ENCODE measurements around the gene RPL29. TPM values are rescaled to one million over a fixed set of nuclear protein-coding genes. Genes with fewer than 3 reads are reported as not detected.
"Not testable (repeated sequence)": the region's sequence is repeated elsewhere in the genome, so short reads cannot be mapped to it uniquely, and the experiment has no call there.

The RPL29 gene
- total RNA-seq, 2 experiments from 2014 or later = 1,502 to 1,507 TPM

DNA sequence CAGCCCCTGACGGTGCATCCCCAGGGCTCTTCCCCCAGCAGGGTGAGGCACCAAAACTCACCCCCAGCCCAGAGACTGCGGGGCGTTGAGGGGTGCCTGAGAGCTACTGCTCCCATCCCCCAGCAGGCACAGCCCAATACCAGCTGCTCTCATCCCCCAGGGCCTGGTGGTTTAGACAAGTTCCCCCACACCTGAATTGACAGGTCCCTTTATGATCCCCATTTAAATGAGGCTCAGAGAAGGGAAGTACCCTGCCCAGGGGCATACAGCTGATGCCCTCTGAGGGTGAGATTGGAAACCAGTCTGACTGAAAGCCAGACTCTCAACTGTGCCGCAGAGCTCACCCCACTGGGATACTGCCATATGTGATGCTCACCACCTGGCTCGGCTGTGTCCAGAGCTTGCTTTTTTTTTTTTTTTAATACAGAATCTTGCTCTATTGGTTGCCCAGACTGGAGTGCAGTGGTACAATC, 40.6 kb upstream of the RPL29 start:
- no peaks in the 10 kb centered on the region for H3K4me1 Mint-ChIP-seq (ENCODE audit: low read depth)
- H3K27ac Mint-ChIP-seq = no peak overlapping the region
- DNase-seq = no peak
- no peaks in the 10 kb centered on the region for H3K9me3 Mint-ChIP-seq
- intact Hi-C loops (cut with micrococcal nuclease) = no loop called here
- ChIA-PET POLR2A (interaction anchor here (1.1 kb wide), 1 partner anchor 20 kb away, joined by 3 read pairs; the partner anchor contains the start of gene DUSP7), CTCF (interaction anchor here (0.6 to 1.6 kb wide), 2 partner anchors 16 to 35 kb away, joined by 3 to 6 read pairs; no protein-coding TSS in a partner anchor)
- H3K27me3 Mint-ChIP-seq = no peaks in the 10 kb centered on the region
- no peaks in the 10 kb centered on the region for H3K36me3 Mint-ChIP-seq
- H3K4me3 Mint-ChIP-seq = no peak overlapping the region

DNA sequence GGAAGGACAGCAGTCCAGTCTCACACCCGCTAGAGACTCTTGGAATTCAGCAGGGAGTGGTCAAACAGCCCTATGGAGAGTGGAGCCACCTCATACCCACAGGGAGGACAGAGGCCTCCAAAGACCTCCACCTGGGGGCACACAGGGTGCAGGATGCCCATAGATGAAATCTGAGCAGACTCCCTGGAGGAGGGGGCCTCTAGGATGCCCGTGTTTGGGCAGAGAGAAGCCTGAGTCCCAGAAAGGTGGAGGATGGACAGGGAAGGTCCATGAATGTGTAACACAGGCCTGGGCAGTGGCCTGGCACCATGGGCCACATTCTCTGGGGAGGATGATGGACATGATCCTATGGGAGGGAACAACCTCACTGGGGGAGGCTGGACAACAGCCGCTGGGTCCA, 39.0 kb upstream of the RPL29 start:
- H3K9me3 Mint-ChIP-seq = no peaks in the 10 kb centered on the region
- no peaks in the 10 kb centered on the region for H3K27me3 Mint-ChIP-seq
- H3K4me1 Mint-ChIP-seq (ENCODE audit: low read depth) = no peaks in the 10 kb centered on the region
- H3K27ac Mint-ChIP-seq = no peak overlapping the region
- POLR2A ChIA-PET = no interaction called here
- intact Hi-C loops (cut with micrococcal nuclease) = no loop called here
- CTCF ChIA-PET = no interaction called here
- no peak overlapping the region for H3K4me3 Mint-ChIP-seq
- H3K36me3 Mint-ChIP-seq = no peaks in the 10 kb centered on the region
- DNase-seq = no peak

DNA sequence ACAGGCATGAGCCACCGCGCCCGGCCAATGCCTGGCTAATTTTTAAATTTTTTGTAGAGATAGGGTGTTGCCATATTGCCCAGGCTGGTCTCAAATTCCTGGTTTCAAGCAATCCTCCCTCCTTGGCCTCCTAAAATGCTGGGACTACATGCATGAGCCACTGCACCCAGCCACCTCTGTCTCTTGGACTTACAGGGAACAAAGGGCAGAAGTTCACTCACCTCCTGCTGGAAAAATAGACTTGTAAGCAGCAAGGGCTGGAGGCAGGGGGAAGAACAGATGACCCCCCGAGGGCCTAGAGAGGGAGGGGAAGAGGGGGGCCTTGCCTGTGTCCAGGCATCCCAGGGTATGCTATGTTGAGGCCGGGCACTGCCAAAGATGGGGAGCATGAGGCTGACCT, 38.5 kb upstream of the RPL29 start:
- Mint-ChIP-seq H3K4me3 (no peak overlapping the region), H3K9me3 (no peaks in the 10 kb centered on the region), H3K36me3 (no peaks in the 10 kb centered on the region), H3K4me1 (ENCODE audit: low read depth) (no peaks in the 10 kb centered on the region), H3K27me3 (no peaks in the 10 kb centered on the region), H3K27ac (no peak overlapping the region)
- intact Hi-C loops (cut with micrococcal nuclease) = no loop called here
- CTCF ChIA-PET = no interaction called here
- no peak for DNase-seq
- POLR2A ChIA-PET = no interaction called here

DNA sequence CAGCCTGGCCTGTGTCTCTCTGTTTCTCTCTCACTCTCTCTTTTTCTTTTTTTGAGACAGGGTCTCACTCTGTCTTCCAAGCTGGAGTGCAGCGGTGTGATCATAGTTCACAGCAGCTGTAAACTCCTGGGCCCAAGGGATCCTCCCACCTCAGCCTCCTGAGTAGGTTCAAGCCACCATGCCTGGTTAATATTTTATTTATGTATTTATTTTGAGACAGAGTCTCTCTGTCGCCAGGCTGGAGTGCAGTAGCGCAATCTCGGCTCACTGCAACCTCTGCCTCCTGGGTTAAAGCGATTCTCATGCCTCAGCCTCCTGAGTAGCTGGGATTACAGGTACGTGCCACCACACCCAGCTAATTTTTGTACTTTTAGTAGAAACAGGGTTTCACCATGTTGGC, 38.1 kb upstream of the RPL29 start:
- CTCF ChIA-PET = interaction anchor here (1.2 kb wide), 1 partner anchor 20 kb away, joined by 3 read pairs; no protein-coding TSS in a partner anchor
- not testable (repeated sequence) for H3K27ac Mint-ChIP-seq

DNA sequence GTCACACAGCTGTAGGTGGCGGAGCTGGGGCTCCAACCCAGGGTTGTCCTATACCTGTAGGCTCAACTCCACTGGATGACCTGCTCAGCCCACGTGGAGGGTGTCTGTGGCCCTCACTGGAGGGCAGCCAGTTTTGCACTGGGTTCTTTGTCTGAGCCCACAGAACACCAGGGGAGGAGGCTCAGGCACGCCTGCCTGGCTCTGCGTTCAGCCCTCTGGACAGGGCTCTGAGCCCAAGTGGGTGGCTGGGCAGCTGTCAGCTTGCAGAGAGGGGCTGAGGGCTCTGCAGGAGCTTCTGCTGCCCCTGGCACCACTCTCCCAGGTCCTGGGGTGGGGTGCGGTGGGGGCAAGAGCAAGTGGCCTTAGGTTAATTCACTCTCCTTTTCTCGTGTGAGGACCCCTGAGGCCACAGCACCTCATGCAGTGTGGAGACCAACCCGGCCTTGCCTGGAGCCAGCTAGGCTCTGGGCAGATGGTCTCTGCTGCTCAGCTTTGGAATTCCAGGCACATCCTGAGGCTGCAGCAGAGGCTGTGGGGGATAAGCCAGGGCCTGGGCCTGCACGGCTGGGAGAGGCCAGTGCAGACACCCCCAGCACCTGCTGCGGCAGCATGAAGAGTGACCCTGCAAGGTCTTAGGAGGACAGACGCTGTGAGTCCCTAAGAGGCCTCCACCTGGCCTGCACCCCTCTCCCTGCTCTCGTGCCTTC, 37.2 kb upstream of the RPL29 start:
- Mint-ChIP-seq H3K4me1 (ENCODE audit: low read depth) (no peaks in the 10 kb centered on the region), H3K9me3 (no peaks in the 10 kb centered on the region), H3K4me3 (no peak overlapping the region), H3K36me3 (no peaks in the 10 kb centered on the region), H3K27ac (no peak overlapping the region), H3K27me3 (no peaks in the 10 kb centered on the region)
- intact Hi-C loops (cut with micrococcal nuclease) = no loop called here
- DNase-seq = no peak
- CTCF ChIA-PET = interaction anchor here (1.2 kb wide), 1 partner anchor 21 kb away, joined by 3 read pairs; no protein-coding TSS in a partner anchor
- POLR2A ChIA-PET = no interaction called here

More for the DNA sequence above, 38.1 kb upstream of the RPL29 start:
- H3K36me3 Mint-ChIP-seq; H3K4me3 Mint-ChIP-seq; intact Hi-C loops (cut with micrococcal nuclease); H3K9me3 Mint-ChIP-seq; POLR2A ChIA-PET; DNase-seq; H3K27me3 Mint-ChIP-seq; H3K4me1 Mint-ChIP-seq (ENCODE audit: low read depth): not testable (repeated sequence)

DNA sequence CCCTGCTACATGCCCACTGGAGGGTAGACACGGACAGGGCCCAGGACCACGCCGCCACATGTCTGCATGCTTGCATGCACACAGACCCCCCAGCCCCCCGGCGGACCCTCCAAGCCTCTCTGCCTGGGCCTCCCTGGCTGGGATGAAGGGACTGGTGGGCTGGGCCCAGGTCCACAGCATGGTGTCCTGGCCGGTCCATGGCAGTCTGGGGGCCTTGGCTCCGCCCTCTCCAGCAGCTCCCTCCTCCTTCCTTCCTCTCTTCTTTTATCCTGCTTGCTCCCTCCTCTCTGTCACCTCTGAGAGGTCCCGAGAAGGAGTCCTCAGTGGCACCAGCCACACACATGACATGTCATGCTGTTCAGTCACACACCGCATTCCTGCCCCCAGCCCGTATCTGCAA, 36.2 kb upstream of the RPL29 start:
- intact Hi-C loops (cut with micrococcal nuclease) = no loop called here
- Mint-ChIP-seq H3K27ac (no peak overlapping the region), H3K4me1 (ENCODE audit: low read depth) (no peaks in the 10 kb centered on the region), H3K9me3 (no peaks in the 10 kb centered on the region), H3K36me3 (no peaks in the 10 kb centered on the region), H3K27me3 (no peaks in the 10 kb centered on the region), H3K4me3 (no peak overlapping the region)
- ChIA-PET POLR2A (no interaction called here), CTCF (no interaction called here)
- DNase-seq = no peak

DNA sequence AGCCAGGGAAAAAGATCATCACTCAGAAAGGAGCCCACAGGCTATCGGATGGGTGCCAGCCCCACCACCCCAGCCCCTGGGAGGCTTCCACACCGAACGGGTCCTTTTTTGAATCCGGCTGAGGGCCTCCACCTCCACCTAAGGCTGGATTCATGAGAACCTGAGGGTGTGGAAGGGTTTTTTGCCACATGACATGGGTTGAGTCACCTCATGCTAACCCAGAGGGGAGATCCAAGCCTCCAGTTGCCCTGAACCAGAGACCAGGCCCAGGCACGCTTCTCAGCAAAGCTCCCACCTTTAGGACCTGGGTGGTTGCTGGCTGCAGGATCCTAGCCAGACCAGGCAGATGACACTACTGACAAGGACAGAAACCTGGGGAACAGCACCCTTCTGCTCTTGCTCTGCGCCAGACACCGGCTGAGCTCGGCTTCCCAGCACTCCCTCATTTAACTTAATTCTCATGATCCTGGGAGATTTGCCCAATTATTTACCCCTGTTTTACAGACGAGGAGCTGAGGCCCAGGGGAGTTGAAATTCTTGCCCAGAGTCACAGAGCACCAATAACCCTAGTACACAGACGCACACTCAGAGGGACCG, 35.1 kb upstream of the RPL29 start:
- Mint-ChIP-seq H3K36me3 (no peaks in the 10 kb centered on the region), H3K4me3 (no peak overlapping the region), H3K9me3 (no peaks in the 10 kb centered on the region), H3K27ac (no peak overlapping the region), H3K4me1 (ENCODE audit: low read depth) (no peaks in the 10 kb centered on the region), H3K27me3 (no peaks in the 10 kb centered on the region)
- intact Hi-C loops (cut with micrococcal nuclease) = no loop called here
- DNase-seq = no peak
- CTCF ChIA-PET = no interaction called here
- POLR2A ChIA-PET = no interaction called here

DNA sequence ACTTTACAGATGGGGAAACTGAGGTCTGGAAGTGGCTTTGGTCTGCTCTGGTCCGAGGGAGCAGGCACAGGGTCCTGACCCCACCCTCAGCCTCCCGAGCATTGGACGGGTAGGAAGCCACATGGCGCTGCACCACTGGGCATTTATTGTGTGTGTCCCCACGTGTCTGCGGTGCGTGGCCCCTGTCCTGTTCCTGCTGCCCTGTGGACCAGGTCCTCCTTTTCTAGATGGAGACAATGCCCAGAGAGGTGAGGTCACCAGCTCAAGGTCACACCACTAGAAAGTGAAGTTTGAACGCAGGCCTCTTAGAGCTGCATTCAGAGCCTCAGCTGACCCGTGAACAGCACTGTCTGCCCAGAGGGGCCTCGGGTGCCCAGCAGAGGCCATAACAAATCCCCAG, 33.8 kb upstream of the RPL29 start:
- Mint-ChIP-seq H3K9me3 (no peaks in the 10 kb centered on the region), H3K27me3 (no peaks in the 10 kb centered on the region), H3K4me1 (ENCODE audit: low read depth) (no peaks in the 10 kb centered on the region), H3K36me3 (no peaks in the 10 kb centered on the region), H3K27ac (no peak overlapping the region), H3K4me3 (no peak overlapping the region)
- DNase-seq = no peak
- ChIA-PET POLR2A (interaction anchor here (1.1 kb wide), 1 partner anchor 26 kb away, joined by 3 read pairs; the partner anchor contains the start of gene DUSP7), CTCF (interaction anchor here (1.2 kb wide), 1 partner anchor 310 kb away, joined by 3 read pairs; no protein-coding TSS in a partner anchor)
- intact Hi-C loops (cut with micrococcal nuclease) = no loop called here

DNA sequence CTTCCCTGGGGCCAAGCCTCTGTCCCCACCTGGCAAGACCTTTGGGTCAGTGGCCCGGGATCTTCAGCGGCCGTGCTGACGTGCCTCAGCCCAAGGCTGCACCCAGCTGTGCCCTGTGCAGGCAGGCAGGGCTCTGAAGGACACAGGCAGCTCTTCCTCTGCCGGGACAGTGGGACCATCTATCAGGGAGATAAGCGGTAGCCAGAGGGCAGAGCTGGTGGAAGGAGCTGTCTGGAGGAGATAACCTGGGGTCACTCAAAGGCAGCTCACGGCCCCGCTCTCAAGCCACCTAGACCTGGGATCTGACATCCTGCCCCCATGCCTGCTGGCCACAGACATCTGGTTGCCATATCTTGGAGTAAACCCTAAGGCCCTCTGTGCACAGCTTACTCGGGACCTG, 33.4 kb upstream of the RPL29 start:
- H3K36me3 Mint-ChIP-seq = no peaks in the 10 kb centered on the region
- ChIA-PET CTCF (interaction anchor here (1.2 kb wide), 1 partner anchor 310 kb away, joined by 3 read pairs; no protein-coding TSS in a partner anchor), POLR2A (interaction anchor here (1.1 kb wide), 1 partner anchor 27 kb away, joined by 3 read pairs; the partner anchor contains the start of gene DUSP7)
- no peaks in the 10 kb centered on the region for H3K9me3 Mint-ChIP-seq
- H3K4me3 Mint-ChIP-seq = no peak overlapping the region
- H3K27ac Mint-ChIP-seq = no peak overlapping the region
- intact Hi-C loops (cut with micrococcal nuclease) = no loop called here
- H3K27me3 Mint-ChIP-seq = no peaks in the 10 kb centered on the region
- no peak for DNase-seq
- peaks cover 4% of the 10 kb centered on the region for H3K4me1 Mint-ChIP-seq (ENCODE audit: low read depth)

DNA sequence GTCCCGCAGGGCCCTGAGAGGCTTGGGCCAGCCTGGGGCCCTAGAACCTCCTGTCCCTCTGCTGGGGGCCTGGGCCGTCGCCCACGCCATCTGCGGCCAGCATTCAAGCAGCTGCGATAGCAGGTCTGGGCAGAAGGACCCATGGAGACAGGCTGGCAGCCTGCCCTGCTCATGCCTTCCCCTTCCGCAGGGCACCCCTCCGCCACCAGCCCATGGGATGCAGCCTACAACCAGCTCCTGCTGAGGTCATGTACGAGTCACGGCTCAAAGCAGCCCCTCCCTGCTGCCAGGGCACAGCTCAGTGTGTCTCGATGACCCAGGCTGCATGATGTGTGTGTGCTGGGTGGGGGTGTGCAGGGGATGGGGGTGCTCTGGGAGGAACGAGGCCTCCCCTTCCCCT, 32.9 kb upstream of the RPL29 start:
- CTCF ChIA-PET = interaction anchor here (1.2 kb wide), 1 partner anchor 311 kb away, joined by 3 read pairs; no protein-coding TSS in a partner anchor
- Mint-ChIP-seq H3K4me1 (ENCODE audit: low read depth) (peaks cover 4% of the 10 kb centered on the region), H3K36me3 (no peaks in the 10 kb centered on the region), H3K27me3 (no peaks in the 10 kb centered on the region), H3K9me3 (no peaks in the 10 kb centered on the region), H3K27ac (no peak overlapping the region), H3K4me3 (no peak overlapping the region)
- POLR2A ChIA-PET = interaction anchor here (1.1 kb wide), 1 partner anchor 27 kb away, joined by 3 read pairs; the partner anchor contains the start of gene DUSP7
- intact Hi-C loops (cut with micrococcal nuclease) = no loop called here
- DNase-seq = no peak

DNA sequence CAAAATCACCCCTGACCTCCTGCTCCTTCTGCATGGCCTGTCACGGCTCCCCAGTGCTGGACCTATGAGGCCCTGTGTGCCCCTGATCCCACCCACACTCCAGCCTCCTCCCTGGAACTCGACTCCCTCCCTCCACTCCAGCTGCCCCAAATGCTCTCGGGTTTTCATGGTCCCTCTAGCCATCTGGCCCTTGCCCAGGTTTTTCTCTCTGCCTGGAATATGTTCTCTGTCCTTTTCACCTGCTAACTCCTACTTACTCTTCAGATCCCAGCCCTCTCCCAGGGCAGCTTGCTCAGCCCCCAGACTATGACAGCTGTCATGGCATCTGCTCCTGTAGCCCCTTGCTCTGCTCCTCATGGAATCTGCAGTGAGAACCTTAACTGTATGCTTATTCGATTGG, 30.3 kb upstream of the RPL29 start:
- ChIA-PET CTCF (no interaction called here), POLR2A (no interaction called here)
- Mint-ChIP-seq H3K9me3 (no peaks in the 10 kb centered on the region), H3K27me3 (no peaks in the 10 kb centered on the region), H3K27ac (no peak overlapping the region), H3K36me3 (no peaks in the 10 kb centered on the region), H3K4me1 (ENCODE audit: low read depth) (peaks cover 4% of the 10 kb centered on the region), H3K4me3 (no peak overlapping the region)
- DNase-seq = no peak
- intact Hi-C loops (cut with micrococcal nuclease) = no loop called here

DNA sequence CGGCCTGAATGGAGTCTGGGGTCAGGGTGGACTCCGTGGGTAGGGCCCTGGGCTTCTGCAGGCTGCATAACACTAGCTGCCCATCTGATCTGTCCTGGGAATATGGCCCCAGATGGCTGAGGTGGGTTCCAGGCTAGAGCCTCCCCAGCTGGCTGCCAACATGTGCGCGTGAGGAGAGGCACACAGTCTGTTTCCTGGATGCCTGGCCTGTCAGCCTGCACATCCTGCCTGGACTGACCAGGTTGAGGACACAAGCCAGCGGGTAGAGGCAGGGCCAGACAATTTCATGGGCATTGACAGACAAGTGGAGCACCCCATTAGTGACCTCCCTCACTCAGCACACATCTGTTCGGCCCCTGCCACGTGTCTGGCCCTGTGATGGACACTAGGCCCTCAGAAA, 29.8 kb upstream of the RPL29 start:
- ChIA-PET POLR2A (no interaction called here), CTCF (interaction anchor here (1.0 to 1.1 kb wide), 2 partner anchors 20 to 25 kb away, joined by 3 read pairs; no protein-coding TSS in a partner anchor)
- Mint-ChIP-seq H3K9me3 (no peaks in the 10 kb centered on the region), H3K4me1 (ENCODE audit: low read depth) (peaks cover 4% of the 10 kb centered on the region), H3K27ac (no peak overlapping the region), H3K27me3 (no peaks in the 10 kb centered on the region), H3K36me3 (no peaks in the 10 kb centered on the region), H3K4me3 (no peak overlapping the region)
- DNase-seq = no peak
- intact Hi-C loops (cut with micrococcal nuclease) = no loop called here

Data from activated CD4-positive, alpha-beta memory T cell treated with anti-CD3 and anti-CD28 coated beads for 36 hours (primary cell).